ENCODE data around the gene ABCA3.

ABCA3 gene

DNA sequence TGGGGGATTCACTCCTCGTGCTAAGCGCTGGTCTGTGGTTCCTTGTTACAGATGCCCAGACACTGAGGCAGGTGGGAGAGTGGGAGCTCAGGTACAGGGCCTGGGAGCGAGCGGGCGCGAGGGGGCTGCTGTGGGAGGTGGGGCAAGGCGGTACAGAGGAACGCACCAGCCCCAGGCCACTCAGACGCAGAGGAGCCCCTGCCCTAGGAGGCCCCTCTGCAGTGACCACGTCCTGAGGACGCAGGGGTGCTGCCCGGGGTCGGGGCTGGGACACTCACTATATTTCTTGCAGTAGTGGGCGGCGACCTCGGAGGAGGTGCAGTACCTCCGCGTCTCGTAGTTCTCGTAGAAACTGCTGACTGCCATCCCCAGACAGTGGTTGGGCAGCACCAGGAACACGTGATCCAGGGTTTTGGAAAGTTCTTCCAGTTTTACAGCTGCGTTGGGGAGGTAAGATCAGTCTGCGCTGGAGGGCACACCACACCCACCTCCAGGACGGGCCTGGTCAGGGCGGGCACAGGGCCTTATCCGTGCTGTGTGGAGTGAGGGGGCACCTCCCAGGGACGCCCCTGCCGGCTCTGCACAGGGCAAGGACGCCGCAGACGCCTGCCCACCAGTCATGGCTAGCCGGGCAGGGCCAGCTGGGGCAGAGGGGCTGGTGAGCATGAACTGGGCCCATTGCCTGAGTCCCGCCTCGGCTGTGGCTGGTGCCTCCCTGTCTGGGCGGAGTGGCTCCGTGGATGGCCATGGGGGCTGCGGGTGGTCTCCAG, 56.3 kb downstream of the ABCA3 start:
- no peak overlapping the region for H3K4me3 Mint-ChIP-seq
- no peaks in the 10 kb centered on the region for H3K36me3 Mint-ChIP-seq (ENCODE audit: low read depth)
- H3K27me3 Mint-ChIP-seq (ENCODE audit: low read depth), result peaks cover 7% of the 10 kb centered on the region
- TF ChIP-seq, protein P1, sequence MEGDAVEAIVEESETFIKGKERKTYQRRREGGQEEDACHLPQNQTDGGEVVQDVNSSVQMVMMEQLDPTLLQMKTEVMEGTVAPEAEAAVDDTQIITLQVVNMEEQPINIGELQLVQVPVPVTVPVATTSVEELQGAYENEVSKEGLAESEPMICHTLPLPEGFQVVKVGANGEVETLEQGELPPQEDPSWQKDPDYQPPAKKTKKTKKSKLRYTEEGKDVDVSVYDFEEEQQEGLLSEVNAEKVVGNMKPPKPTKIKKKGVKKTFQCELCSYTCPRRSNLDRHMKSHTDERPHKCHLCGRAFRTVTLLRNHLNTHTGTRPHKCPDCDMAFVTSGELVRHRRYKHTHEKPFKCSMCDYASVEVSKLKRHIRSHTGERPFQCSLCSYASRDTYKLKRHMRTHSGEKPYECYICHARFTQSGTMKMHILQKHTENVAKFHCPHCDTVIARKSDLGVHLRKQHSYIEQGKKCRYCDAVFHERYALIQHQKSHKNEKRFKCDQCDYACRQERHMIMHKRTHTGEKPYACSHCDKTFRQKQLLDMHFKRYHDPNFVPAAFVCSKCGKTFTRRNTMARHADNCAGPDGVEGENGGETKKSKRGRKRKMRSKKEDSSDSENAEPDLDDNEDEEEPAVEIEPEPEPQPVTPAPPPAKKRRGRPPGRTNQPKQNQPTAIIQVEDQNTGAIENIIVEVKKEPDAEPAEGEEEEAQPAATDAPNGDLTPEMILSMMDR (IDR thresholded peaks at IDR 0.05; ENCODE audit: unreplicated experiment in 3 of 3), result no peak
- no peak overlapping the region for H3K27ac Mint-ChIP-seq
- H3K4me1 Mint-ChIP-seq, result peaks cover 11% of the 10 kb centered on the region
- no peaks in the 10 kb centered on the region for H3K9me3 Mint-ChIP-seq

GRCh38 chr16:2282866-2283555, 57.5 kb downstream of the ABCA3 start:
- H3K27me3 Mint-ChIP-seq (ENCODE audit: low read depth), result peaks cover 7% of the 10 kb centered on the region
- no peak overlapping the region for H3K4me3 Mint-ChIP-seq
- H3K27ac Mint-ChIP-seq, result no peak overlapping the region
- no peaks in the 10 kb centered on the region for H3K9me3 Mint-ChIP-seq
- H3K4me1 Mint-ChIP-seq, result peaks cover 11% of the 10 kb centered on the region
- TF ChIP-seq, protein P1 (IDR thresholded peaks at IDR 0.05; ENCODE audit: unreplicated experiment in 3 of 3), result no peak
- H3K36me3 Mint-ChIP-seq (ENCODE audit: low read depth), result no peaks in the 10 kb centered on the region

DNA sequence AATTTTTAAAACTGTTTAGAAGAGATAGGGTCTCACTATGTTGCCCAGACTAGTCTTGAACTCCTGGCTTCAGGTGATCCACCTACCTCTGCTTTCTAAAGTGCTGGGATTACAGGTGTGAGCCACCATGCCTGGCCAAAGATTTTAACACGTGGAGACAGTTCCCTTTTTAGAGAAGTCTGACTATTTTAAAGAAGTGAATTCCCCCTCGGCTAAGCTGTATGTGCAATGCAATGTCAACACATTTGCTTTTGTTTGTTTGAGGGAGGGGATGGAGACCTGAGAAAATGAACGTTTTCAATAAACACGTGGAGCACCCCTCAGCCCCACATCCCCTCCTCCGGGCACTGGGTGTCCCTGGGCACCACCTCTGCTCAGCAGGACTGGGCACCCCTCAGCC, 58.3 kb downstream of the ABCA3 start:
- TF ChIP-seq, protein P1 (IDR thresholded peaks at IDR 0.05; ENCODE audit: unreplicated experiment in 3 of 3), result no peak
- Mint-ChIP-seq H3K36me3 (ENCODE audit: low read depth) (no peaks in the 10 kb centered on the region), H3K27ac (no peak overlapping the region), H3K4me3 (no peak overlapping the region), H3K9me3 (no peaks in the 10 kb centered on the region), H3K4me1 (peaks cover 11% of the 10 kb centered on the region), H3K27me3 (ENCODE audit: low read depth) (peaks cover 7% of the 10 kb centered on the region)

GRCh38 chr16:2280981-2281542, 59.5 kb downstream of the ABCA3 start:
- H3K9me3 Mint-ChIP-seq, result no peaks in the 10 kb centered on the region
- H3K4me3 Mint-ChIP-seq, result no peak overlapping the region
- peaks cover 7% of the 10 kb centered on the region for H3K27me3 Mint-ChIP-seq (ENCODE audit: low read depth)
- TF ChIP-seq, protein P1 (IDR thresholded peaks at IDR 0.05; ENCODE audit: unreplicated experiment in 3 of 3), result no peak
- no peaks in the 10 kb centered on the region for H3K36me3 Mint-ChIP-seq (ENCODE audit: low read depth)
- peaks cover 11% of the 10 kb centered on the region for H3K4me1 Mint-ChIP-seq
- H3K27ac Mint-ChIP-seq, result no peak overlapping the region

- no peaks in the 10 kb centered on the region for H3K36me3 Mint-ChIP-seq (ENCODE audit: low read depth)
- no peaks in the 10 kb centered on the region for H3K9me3 Mint-ChIP-seq
- H3K27me3 Mint-ChIP-seq (ENCODE audit: low read depth), result peaks cover 7% of the 10 kb centered on the region
- no peak overlapping the region for H3K27ac Mint-ChIP-seq
- TF ChIP-seq, protein P1 (IDR thresholded peaks at IDR 0.05; ENCODE audit: unreplicated experiment in 3 of 3), result no peak
- no peak overlapping the region for H3K4me3 Mint-ChIP-seq
- H3K4me1 Mint-ChIP-seq, result peaks cover 11% of the 10 kb centered on the region
These were observed 60.1 kb downstream of the ABCA3 start for GRCh38 chr16:2280461-2280860.
